SIG-M5 treated with dmso at 0.1 percent for 504 hours (cell line): Measurements from ENCODE around the gene CCNQ.
A peak's percentile ranks its signal among the peaks of the same experiment; 100 is the strongest.

Experiments
- DNase-seq: peaks from one replicate; lab custom pipeline; 2025; ENCODE audit not compliant: unreplicated experiment; lab: John Stamatoyannopoulos, UW

Gene CCNQ

DNA sequence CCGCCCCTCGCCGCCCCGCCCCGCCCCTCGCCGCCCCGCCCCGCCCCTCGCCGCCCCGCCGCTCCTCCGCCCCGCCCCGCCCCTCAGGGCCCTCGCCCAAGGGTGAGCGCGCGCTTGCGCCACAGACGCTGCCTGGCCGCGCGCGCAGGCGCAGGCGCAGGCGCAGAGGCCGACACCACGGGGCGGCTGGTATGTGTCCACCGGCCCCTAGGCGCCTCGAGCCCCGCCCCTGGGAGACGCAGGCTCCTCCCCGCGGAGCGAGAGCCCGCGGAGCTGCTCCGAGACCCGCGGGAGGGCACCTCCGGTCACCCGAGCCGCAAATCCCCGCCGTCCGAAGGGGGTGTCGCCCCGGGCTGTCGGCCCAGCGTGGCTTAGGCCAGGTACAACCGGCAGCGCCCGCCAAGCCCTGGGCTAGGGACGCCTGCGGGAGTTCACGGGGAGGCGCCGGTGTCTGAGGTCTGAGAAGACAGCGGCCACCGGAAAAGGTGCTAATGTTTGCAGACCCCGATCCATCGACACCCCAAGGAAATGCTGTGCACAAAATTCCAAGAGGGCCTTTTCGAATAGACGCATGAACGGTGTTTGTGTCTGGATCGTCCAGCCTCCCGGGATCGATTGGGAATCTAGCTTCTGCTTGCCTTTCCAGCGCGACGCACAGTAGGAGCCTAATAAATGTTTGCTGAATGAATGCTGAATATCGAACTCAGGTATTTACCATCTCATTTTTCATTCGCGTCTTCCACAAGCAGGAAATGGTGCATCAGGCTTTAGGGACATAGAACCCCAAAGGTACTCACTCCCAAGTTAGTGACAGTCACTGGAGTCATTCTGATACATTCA lies 473 bp upstream of the CCNQ start:
- peak; percentile 73 for DNase-seq

DNA sequence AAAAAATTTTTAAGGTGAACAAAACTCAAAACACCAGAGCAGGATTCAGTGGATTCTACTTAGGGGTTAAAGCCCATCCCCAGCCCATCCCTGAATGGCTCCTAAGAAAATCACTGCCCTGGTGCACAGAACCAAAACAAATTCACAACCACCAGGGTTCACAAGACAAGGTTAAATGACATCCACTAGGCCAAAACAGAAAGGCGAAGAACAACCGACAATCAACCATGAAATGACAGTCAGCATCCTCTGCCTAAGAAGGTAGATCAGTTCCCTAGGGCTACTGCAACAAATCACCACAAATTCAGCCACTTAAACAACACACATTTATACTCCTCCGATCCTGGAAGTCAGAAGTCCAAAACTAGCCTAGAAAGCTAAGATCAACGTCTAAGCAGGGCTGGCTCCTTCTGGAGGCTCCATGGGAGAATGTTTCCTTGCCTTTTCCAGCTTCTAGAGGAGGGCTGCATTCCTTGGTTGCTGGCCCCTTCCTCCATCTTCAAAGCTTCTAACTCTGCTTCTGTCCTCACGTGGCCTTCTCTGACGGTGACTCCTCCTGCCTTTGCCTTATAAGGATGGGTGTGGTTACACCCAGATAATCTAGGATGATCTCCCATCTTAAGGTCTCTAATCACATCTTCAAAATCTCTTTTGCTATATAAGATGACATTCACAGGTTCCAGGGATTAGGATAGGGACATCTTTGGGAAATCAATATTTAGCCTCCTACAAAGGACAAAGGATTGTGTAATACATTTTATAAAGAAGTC lies 1.8 kb downstream of the CCNQ start:
- no peak for DNase-seq

GRCh38 chrX:153595859-153596857 lies 2.8 kb downstream of the CCNQ start:
- no peak for DNase-seq

GRCh38 chrX:153595387-153595786 lies 3.6 kb downstream of the CCNQ start:
- DNase-seq = no peak

- DNase-seq = no peak
These were observed 5.0 kb downstream of the CCNQ start for GRCh38 chrX:153593811-153594500.

DNA sequence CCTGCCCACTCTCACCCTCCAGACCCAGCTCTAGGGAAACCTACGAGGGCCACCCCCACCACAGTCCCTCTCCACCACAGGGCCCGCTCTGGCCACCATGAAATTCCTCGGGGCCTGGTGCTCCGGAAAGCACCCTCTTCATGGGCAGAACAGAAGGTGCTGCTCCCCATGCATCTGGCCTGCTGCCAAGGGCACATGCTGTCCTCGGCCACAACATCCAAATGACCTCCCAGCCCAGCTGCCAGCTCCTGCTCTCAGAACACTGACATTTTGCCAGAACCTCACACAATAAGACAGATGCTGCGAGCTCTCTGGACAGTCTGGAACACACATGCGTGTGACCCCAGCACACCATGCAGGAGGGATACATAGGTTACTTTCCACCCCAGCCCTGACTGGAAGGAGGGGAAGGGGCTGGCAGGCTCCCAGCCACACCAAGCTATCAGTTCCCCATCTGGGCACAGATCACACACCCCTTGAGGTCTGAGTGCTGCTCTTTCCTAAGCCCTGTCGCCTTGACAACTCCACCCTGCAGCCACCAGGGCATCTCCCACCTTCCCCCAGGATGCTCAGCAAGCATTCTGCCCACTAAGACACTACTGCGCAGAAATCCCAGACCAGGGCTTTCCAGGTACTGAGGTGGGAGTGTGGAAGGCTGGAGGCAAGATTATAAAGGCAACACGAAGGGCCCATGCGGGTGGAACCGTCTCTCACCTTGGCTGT lies 5.8 kb downstream of the CCNQ start:
- DNase-seq = no peak

GRCh38 chrX:153592091-153592833 lies 6.7 kb downstream of the CCNQ start:
- no peak for DNase-seq

- DNase-seq = no peak
These were observed 7.7 kb downstream of the CCNQ start for GRCh38 chrX:153590961-153591956.

DNA sequence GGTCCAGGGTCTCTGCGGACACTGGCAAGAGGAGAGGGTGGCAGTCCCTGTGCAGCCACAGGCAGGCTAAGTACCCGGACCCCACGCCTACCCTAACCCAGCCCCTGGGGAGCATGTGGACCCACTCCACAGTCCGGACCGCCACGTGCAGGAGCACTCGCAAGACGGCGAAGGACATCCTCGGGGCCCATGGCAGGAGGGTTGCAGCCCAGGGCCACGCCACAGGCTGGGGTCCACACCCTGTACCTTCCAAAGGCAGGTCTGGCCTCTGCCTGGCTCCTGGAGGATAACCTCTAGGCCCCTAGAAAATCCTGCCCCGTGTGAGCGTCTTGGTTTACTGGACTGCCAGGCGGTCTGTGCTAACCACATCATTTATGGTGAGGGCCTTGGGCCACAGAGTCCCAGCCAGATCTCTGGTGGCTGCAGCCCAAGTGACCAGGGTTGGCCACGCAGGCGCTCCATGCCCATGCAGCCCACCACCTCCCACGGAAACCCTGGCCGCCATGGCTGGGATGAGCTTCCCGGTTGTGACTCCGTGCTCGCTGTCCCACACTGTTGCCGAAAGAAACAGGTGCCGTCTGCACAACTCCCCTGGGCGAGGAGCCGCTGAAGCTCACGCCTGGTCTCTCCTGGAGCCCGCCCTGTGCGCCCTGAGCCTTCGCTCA lies 10.0 kb downstream of the CCNQ start:
- no peak for DNase-seq

DNA sequence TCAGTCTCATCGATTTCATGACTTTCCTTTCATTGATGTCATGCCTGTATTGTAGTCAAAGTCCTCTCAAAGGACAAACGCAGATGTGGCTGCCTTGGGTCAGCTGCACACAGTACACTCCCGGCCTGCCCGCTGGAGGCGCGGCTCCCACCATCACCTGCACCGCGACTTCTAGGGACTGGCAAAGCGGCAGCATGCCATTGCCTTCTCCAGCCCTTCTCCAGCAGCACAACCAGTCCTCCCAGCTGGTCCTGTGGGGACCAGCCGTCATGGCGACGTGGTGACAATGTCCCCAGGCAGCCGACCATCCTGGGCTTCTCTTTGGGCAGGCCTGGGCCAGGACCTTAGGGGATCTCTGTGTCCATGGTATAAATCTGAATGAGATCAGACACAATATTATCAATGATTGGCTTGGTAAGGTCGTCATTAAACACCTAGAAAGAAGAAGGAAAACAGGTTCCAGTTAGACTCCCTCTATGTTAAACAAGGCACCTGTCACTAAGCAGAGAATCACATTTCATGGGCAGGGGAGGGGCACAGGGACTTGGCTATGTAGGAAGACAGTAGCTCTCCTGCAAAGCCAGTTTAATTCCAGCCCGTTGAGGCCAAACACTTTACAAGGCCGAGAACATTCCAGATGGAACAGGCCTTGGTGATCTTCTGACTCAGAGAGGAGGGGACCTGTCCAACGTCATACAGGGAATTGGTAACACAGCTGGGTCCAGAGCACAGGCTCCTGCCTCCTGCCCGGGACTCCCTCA lies 10.7 kb downstream of the CCNQ start:
- no peak for DNase-seq

- no peak for DNase-seq
These were observed 11.6 kb downstream of the CCNQ start for GRCh38 chrX:153587342-153587741.

DNA sequence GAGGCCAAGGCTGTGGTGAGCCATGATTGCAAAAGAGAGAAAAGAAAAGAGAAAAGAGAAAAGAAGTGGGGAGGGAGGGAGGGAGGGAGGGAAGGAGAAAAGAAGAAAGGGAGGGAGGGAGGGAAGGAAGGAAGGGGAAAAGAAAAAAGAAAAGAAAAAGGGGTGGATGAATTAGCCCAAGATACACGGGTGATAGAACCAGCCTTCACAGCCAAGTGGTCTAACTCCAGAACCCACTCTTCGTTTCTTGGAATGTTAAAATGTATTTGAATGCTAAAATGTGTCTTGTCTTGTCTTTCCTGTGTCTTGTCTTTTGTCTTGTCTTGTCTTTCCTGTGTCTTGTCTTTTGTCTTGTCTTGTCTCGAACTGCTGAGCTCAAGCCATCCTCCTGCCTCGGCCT lies 13.1 kb downstream of the CCNQ start:
- no peak for DNase-seq

- no peak for DNase-seq
These were observed 15.5 kb downstream of the CCNQ start for GRCh38 chrX:153583433-153583832.

DNA sequence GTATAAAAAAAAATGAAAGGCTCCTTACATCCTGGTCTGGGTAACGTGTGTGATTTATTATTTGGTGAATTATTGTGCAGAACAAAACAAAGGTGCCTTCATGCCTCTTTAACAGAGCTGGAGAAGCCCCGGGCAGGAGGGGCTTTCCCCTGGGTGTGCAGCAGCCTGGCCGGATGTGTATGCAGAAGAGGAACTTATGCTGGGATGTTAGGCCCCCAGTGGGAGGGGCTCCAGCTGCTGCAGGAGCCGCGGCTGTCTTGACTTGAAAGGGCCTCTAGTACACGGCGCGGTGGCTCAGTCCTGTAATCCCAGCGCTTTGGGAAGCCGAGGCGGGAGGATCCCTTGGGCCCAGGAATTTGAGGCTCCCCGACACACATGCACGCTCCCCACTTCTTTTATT lies 16.0 kb downstream of the CCNQ start:
- DNase-seq = peak; percentile 72

DNA sequence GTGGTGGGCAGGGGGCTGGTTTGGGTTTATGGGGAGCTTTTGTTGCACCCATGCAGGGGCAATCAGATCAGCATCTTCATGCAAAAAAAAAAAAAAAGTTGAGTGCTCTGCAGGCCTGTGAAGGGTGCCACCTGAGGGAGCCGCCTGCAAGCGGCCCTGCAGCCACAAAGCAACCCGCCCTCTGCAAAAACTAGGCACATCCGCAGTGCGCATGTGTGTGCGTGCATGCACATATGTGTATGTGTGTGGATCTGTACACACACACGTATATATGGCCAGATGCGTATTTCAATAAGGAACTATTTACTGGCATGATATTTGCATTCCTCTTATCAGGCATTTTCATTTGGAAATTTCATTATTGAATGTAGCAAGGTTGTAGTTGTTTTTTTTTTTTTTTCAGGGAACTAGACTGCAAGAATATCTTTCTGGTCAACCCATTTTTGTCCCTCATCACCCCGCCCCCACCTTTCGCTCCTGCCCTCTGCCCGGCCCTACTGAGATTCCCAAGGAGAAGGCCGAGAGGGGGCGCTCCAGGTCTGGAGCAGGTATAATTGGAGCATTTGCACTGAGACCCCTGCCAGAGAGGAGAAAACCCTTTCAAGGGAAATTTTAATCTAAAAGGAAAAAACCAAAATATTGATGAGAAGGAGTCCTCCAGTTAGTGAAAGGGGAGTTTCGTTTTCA lies 18.1 kb downstream of the CCNQ start:
- DNase-seq = no peak

GRCh38 chrX:153578889-153579288 lies 20.1 kb downstream of the CCNQ start:
- no peak for DNase-seq
